A673 (cell line): ENCODE measurements around the gene GOSR1. TPM values are rescaled to one million over a fixed set of nuclear protein-coding genes. Genes with fewer than 3 reads are reported as not detected.

Experiments used
- BruUV-seq: library from RNA; stranded (reverse); fragments of 400-500 nt; replicated peaks from 2 replicates; lab custom pipeline; 2021; lab: Mats Ljungman, UMichigan
- CTCF ChIA-PET: fragments of 300-600 bp; sonication (Branson Sonifier 250); formaldehyde crosslinking; loops from one replicate; lab custom pipeline; 2022; ENCODE audit warnings: antibody characterized with exemption; lab: Charles Lee
- POLR2A ChIA-PET: fragments of 300-600 bp; sonication (Branson Sonifier 250); formaldehyde crosslinking; loops from one replicate; lab custom pipeline; 2022; ENCODE audit warnings: antibody characterized with exemption; ENCODE audit not compliant: low non-redundant PET; lab: Charles Lee
- DNase-seq: peaks from one replicate; pipeline ENCODE4 v3.0.0-alpha.2; 2015; ENCODE audit warnings: low spot score
- H3K27ac ChIP-seq: fragments of 200-600 bp; sonication (generic); 2 replicates; pipeline ENCODE4 v1.5.1; 2016; ENCODE audit warnings: mixed run types, low read depth, mild to moderate bottlenecking, mixed read lengths, antibody characterized with exemption, low read length; ENCODE audit not compliant: poor library complexity, severe bottlenecking
- H3K27me3 ChIP-seq: fragments of 200-600 bp; sonication (generic); replicated peaks from 2 replicates; pipeline ENCODE4 v1.6.1; 2017; ENCODE audit warnings: mixed run types, low read depth, mild to moderate bottlenecking, mixed read lengths, antibody characterized with exemption, low read length; ENCODE audit not compliant: insufficient read depth, poor library complexity
- H3K36me3 ChIP-seq: fragments of 200-600 bp; sonication (generic); 2 replicates; pipeline ENCODE4 v1.6.1; 2016; ENCODE audit warnings: mixed run types, mild to moderate bottlenecking, mixed read lengths, antibody characterized with exemption, low read length; ENCODE audit not compliant: insufficient read depth, poor library complexity, severe bottlenecking
- H3K4me1 ChIP-seq: fragments of 200-600 bp; sonication (generic); 2 replicates; pipeline ENCODE4 v1.6.1; 2017; ENCODE audit warnings: mixed run types, mild to moderate bottlenecking, mixed read lengths, antibody characterized with exemption, low read length; ENCODE audit not compliant: insufficient read depth, poor library complexity, severe bottlenecking
- H3K4me3 ChIP-seq: fragments of 200-600 bp; sonication (generic); 2 replicates; pipeline ENCODE4 v1.5.1; 2016; ENCODE audit warnings: low read depth, mixed run types, mild to moderate bottlenecking, mixed read lengths, low read length; ENCODE audit not compliant: poor library complexity, severe bottlenecking
- H3K9me3 ChIP-seq: fragments of 200-600 bp; sonication (generic); 2 replicates; pipeline ENCODE4 v1.6.1; 2016; ENCODE audit warnings: mixed run types, low read depth, mild to moderate bottlenecking, mixed read lengths, antibody characterized with exemption, low read length; ENCODE audit not compliant: poor library complexity, severe bottlenecking
- CTCF ChIP-seq: fragments of 300-800, 200-600 bp; sonication (generic); conservative IDR thresholded peaks from 2 replicates; pipeline ENCODE4 v1.5.1; 2017; ENCODE audit warnings: low read depth, mild to moderate bottlenecking, antibody characterized with exemption, low read length, moderate library complexity, mixed read lengths
- EZH2 ChIP-seq: fragments of 200-600 bp; sonication (generic); IDR thresholded peaks from 2 replicates; pipeline ENCODE4 v1.6.1; 2017; ENCODE audit warnings: borderline replicate concordance, low read depth, mild to moderate bottlenecking, mixed read lengths, antibody characterized with exemption, low read length; ENCODE audit not compliant: poor library complexity, severe bottlenecking
- intact Hi-C: fragments of 100-400 bp; cut with micrococcal nuclease; formaldehyde crosslinking; loops from one replicate; pipeline ENCODE4 v1.10.0; 2022; ENCODE audit not compliant: unreplicated experiment
- total RNA-seq: library from RNA; stranded (reverse); gene quantifications from 2 replicates; pipeline ENCODE4 v1.2.3, GENCODE V29; 2021

GOSR1 gene
- total RNA-seq, 1 experiment from 2014 or later: 69.1 TPM

- Histone ChIP-seq H3K4me1 (peaks cover 7% of the 10 kb centered on the region), H3K9me3 (no peaks in the 10 kb centered on the region), H3K36me3 (peaks cover 23% of the 10 kb centered on the region), H3K4me3 (no peak overlapping the region), H3K27me3 (no peaks in the 10 kb centered on the region), H3K27ac (no peak overlapping the region)
- BruUV-seq: no TSS peak
- TF ChIP-seq EZH2 (no peak), CTCF (no peak)
- ChIA-PET CTCF (no interaction called here), POLR2A (no interaction called here)
- peak; percentile 45 for DNase-seq
- intact Hi-C loops: no loop called here
These were observed 42.5 kb downstream of the GOSR1 start for GRCh38 chr17:30519707-30520106.

- DNase-seq: peak; percentile 24
- TF ChIP-seq CTCF: no peak
- TF ChIP-seq EZH2: no peak
- ChIA-PET POLR2A (no interaction called here), CTCF (interaction anchor here (0.7 to 1.2 kb wide), 2 partner anchors 43 to 45 kb away, joined by 3 to 9 read pairs; partner anchors contain the start of gene GOSR1)
- Histone ChIP-seq H3K36me3 (peaks cover 23% of the 10 kb centered on the region), H3K9me3 (no peaks in the 10 kb centered on the region), H3K4me3 (no peak overlapping the region), H3K27me3 (no peaks in the 10 kb centered on the region), H3K4me1 (peaks cover 7% of the 10 kb centered on the region), H3K27ac (no peak overlapping the region)
- intact Hi-C loops: no loop called here
- BruUV-seq: no TSS peak
These were observed 43.2 kb downstream of the GOSR1 start for GRCh38 chr17:30520436-30520835.

- Histone ChIP-seq H3K27me3 (no peaks in the 10 kb centered on the region), H3K9me3 (no peaks in the 10 kb centered on the region), H3K4me3 (no peak overlapping the region), H3K27ac (no peak overlapping the region), H3K4me1 (peaks cover 7% of the 10 kb centered on the region), H3K36me3 (peaks cover 23% of the 10 kb centered on the region)
- intact Hi-C loops: no loop called here
- TF ChIP-seq CTCF: no peak
- TF ChIP-seq EZH2: no peak
- ChIA-PET POLR2A (no interaction called here), CTCF (interaction anchor here (0.7 to 1.2 kb wide), 2 partner anchors 44 to 45 kb away, joined by 3 to 9 read pairs; partner anchors contain the start of gene GOSR1)
- no TSS peak for BruUV-seq
- DNase-seq: no peak
These were observed 43.7 kb downstream of the GOSR1 start for GRCh38 chr17:30520882-30521281.
